CD4-positive, alpha-beta T cell (primary cell): ENCODE results near the gene APOO. TPM values are rescaled to one million over a fixed set of nuclear protein-coding genes. Genes with fewer than 3 reads are reported as not detected.

ENCODE experiments used
- ATAC-seq: fragments of 200-7000 bp; cut with Tn5 transposase; one replicate; pipeline ENCODE4 v1.10.0; 2022; ENCODE audit warnings: mild to moderate bottlenecking; ENCODE audit not compliant: poor library complexity
- CTCF ChIA-PET: fragments of 350-600 bp; sonication (Branson Sonifier 250); formaldehyde crosslinking; loops from one replicate; lab custom pipeline; 2021; ENCODE audit warnings: antibody characterized with exemption, inconsistent platforms; lab: Charles Lee
- POLR2A ChIA-PET: fragments of 350-600 bp; sonication (Branson Sonifier 250); formaldehyde crosslinking; loops from one replicate; lab custom pipeline; 2021; ENCODE audit warnings: antibody characterized with exemption, inconsistent platforms; lab: Charles Lee
- DNase-seq, 14 experiments: peaks; one replicate each; pipeline ENCODE4 v3.0.0-alpha.2; 2013 to 2020; ENCODE audit warnings: mixed read lengths in 2 of 14
- H3K27ac ChIP-seq, 2 donors: one replicate each; pipeline versions ENCODE4 v1.5.1 to v1.7.0; 2013; ENCODE audit warnings: low read length in 2 of 2, low read depth in 1 of 2, mild to moderate bottlenecking in 1 of 2
- H3K27me3 ChIP-seq, 2 experiments: 1 replicate in 1 of 2; 2 replicates in 1 of 2; pipeline versions ENCODE4 v1.6.1 to v1.7.0; 2013; ENCODE audit warnings: low read length in 2 of 2, control low read depth in 1 of 2, mild to moderate bottlenecking in 1 of 2, moderate library complexity in 1 of 2; ENCODE audit not compliant: insufficient read depth in 2 of 2, control insufficient read depth in 1 of 2
- H3K36me3 ChIP-seq: one replicate; pipeline ENCODE4 v1.6.1; 2013; ENCODE audit warnings: low read length, control low read depth; ENCODE audit not compliant: insufficient read depth
- H3K4me1 ChIP-seq: one replicate; pipeline ENCODE4 v1.6.1; 2013; ENCODE audit warnings: low read length, control low read depth; ENCODE audit not compliant: insufficient read depth
- H3K4me3 ChIP-seq: one replicate; pipeline ENCODE4 v1.5.1; 2013; ENCODE audit warnings: mild to moderate bottlenecking, low read length, moderate library complexity
- H3K9me3 ChIP-seq, 2 experiments: 1 replicate in 1 of 2; 2 replicates in 1 of 2; pipeline versions ENCODE4 v1.6.1 to v1.7.0; 2013; ENCODE audit warnings: low read length in 2 of 2, mild to moderate bottlenecking in 2 of 2, control low read depth in 1 of 2, moderate library complexity in 1 of 2; ENCODE audit not compliant: control insufficient read depth in 1 of 2, insufficient read depth in 1 of 2
- H3K27ac Mint-ChIP-seq: one replicate; pipeline ENCODE4 v1.8.0; 2020; ENCODE audit warnings: mixed read lengths
- H3K27me3 Mint-ChIP-seq: one replicate; pipeline ENCODE4 v1.8.0; 2021; ENCODE audit warnings: mixed read lengths
- H3K36me3 Mint-ChIP-seq: one replicate; pipeline ENCODE4 v1.8.0; 2021; ENCODE audit warnings: low read depth, mixed read lengths
- H3K4me1 Mint-ChIP-seq: one replicate; pipeline ENCODE4 v1.8.0; 2021; ENCODE audit warnings: low read depth, mixed read lengths
- H3K4me3 Mint-ChIP-seq: one replicate; pipeline ENCODE4 v1.8.0; 2020; ENCODE audit warnings: mild to moderate bottlenecking, mixed read lengths
- H3K9me3 Mint-ChIP-seq: one replicate; pipeline ENCODE4 v1.8.0; 2020; ENCODE audit warnings: mixed read lengths
- CTCF ChIP-seq: fragments of 200-600 bp; IDR thresholded peaks from one replicate; pipeline ENCODE4 v1.8.0; 2022; ENCODE audit warnings: antibody characterized with exemption, mild to moderate bottlenecking
- intact Hi-C, 2 experiments: fragments of 100-400 bp; cut with DNase I in 1 of 2; cut with micrococcal nuclease in 1 of 2; formaldehyde crosslinking; loops; one replicate each; pipeline versions ENCODE4 v1.15.1 to v1.9.0; 2023 to 2025; cut with DNase I, micrococcal nuclease
- total RNA-seq, 174 experiments: library from RNA in 2 of 174; stranded (reverse) in 2 of 174; gene quantifications; one replicate each; pipeline ENCODE4 v1.2.3 and lab custom pipeline; 2021 to 2026

Gene APOO
- total RNA-seq, 2 experiments from 2014 or later = 3.3 to 4.9 TPM

- Mint-ChIP-seq H3K36me3 (no peaks in the 10 kb centered on the region), H3K9me3 (no peaks in the 10 kb centered on the region), H3K27ac (no peak overlapping the region), H3K4me1 (no peaks in the 10 kb centered on the region), H3K27me3 (no peaks in the 10 kb centered on the region), H3K4me3 (no peak overlapping the region)
- H3K27ac ChIP-seq = no peak overlapping the region
- ATAC-seq = no peak
- intact Hi-C loops = no loop called here
- H3K9me3 ChIP-seq = no peaks in the 10 kb centered on the region
- H3K27me3 ChIP-seq = no peaks in the 10 kb centered on the region
- H3K4me1 ChIP-seq = no peaks in the 10 kb centered on the region
- no peaks in the 10 kb centered on the region for H3K36me3 ChIP-seq
- no peak for DNase-seq
- TF ChIP-seq CTCF = no peak
- no peak overlapping the region for H3K4me3 ChIP-seq
- CTCF ChIA-PET = no interaction called here
- POLR2A ChIA-PET = no interaction called here
Observed at GRCh38 chrX:23822841-23823240, 84.9 kb downstream of the APOO start.

GRCh38 chrX:23822397-23822796 is 85.3 kb downstream of the APOO start:
- no peaks in the 10 kb centered on the region for H3K4me1 ChIP-seq
- H3K36me3 Mint-ChIP-seq = no peaks in the 10 kb centered on the region

GRCh38 chrX:23821847-23822246 is 85.9 kb downstream of the APOO start:
- ATAC-seq (no peak), DNase-seq (no peak)
- Mint-ChIP-seq H3K36me3 (no peaks in the 10 kb centered on the region), H3K4me3 (no peak overlapping the region), H3K9me3 (no peaks in the 10 kb centered on the region), H3K4me1 (no peaks in the 10 kb centered on the region), H3K27ac (no peak overlapping the region), H3K27me3 (no peaks in the 10 kb centered on the region)
- Histone ChIP-seq H3K36me3 (no peaks in the 10 kb centered on the region), H3K4me3 (no peak overlapping the region), H3K27me3 (no peaks in the 10 kb centered on the region), H3K27ac (no peak overlapping the region), H3K9me3 (no peaks in the 10 kb centered on the region), H3K4me1 (peaks cover 2% of the 10 kb centered on the region)
- ChIA-PET CTCF (no interaction called here), POLR2A (no interaction called here)
- TF ChIP-seq CTCF = no peak
- intact Hi-C loops = no loop called here

More at GRCh38 chrX:23822397-23822796, 85.3 kb downstream of the APOO start:
- DNase-seq = no peak
- H3K27me3 ChIP-seq = no peaks in the 10 kb centered on the region
- TF ChIP-seq CTCF = no peak
- Mint-ChIP-seq H3K4me1 (no peaks in the 10 kb centered on the region), H3K9me3 (no peaks in the 10 kb centered on the region), H3K4me3 (no peak overlapping the region), H3K27ac (no peak overlapping the region), H3K27me3 (no peaks in the 10 kb centered on the region)
- intact Hi-C loops = no loop called here
- H3K4me3 ChIP-seq = no peak overlapping the region
- no peak overlapping the region for H3K27ac ChIP-seq
- ATAC-seq = no peak
- no peaks in the 10 kb centered on the region for H3K9me3 ChIP-seq
- H3K36me3 ChIP-seq = no peaks in the 10 kb centered on the region
- ChIA-PET CTCF (no interaction called here), POLR2A (no interaction called here)
